K562 (cell line): ENCODE data around the gene U2SURP. TPM values are rescaled to one million over a fixed set of nuclear protein-coding genes. Genes with fewer than 3 reads are reported as not detected.

Experiments
- ATAC-seq: fragments of 200-7000 bp; cut with Tn5 transposase; 3 replicates; pipeline ENCODE4 v1.9.1; 2020; ENCODE audit warnings: moderate library complexity
- BruUV-seq: library from RNA; stranded (reverse); fragments of 400-500 nt; replicated peaks from 2 replicates; lab custom pipeline; 2021; lab: Mats Ljungman, UMichigan
- CTCF ChIA-PET: fragments of 300-600 bp; formaldehyde crosslinking; extraction: SDS; loops from one replicate; lab custom pipeline; 2021; ENCODE audit warnings: low intra/inter-chr PET ratio; lab: Yijun Ruan, JAX
- POLR2A ChIA-PET: fragments of 300-600, 350-650 bp; sonication (Branson Sonifier 250); formaldehyde crosslinking; extraction: SDS; loops from one replicate; lab custom pipeline; 2021; ENCODE audit warnings: antibody characterized with exemption, inconsistent platforms; lab: Yijun Ruan, JAX
- DNase-seq, 4 experiments: peaks; one replicate each; pipeline versions ENCODE4 v3.0.0 to v3.0.0-alpha.2; 2011 to 2018; ENCODE audit warnings: low spot score in 3 of 4, mixed read lengths in 3 of 4; ENCODE audit errors: extremely low read depth in 1 of 4
- FAIRE-seq: peaks from 2 replicates; lab custom pipeline; 2011; peaks lifted over from hg19 to GRCh38; lab: Jason Lieb, UNC
- H2AFZ ChIP-seq: 2 replicates; pipeline ENCODE4 v1.6.0; 2011; ENCODE audit warnings: low read depth, low read length, control low read depth, inconsistent platforms
- H3K27ac ChIP-seq: fragments of 200-600 bp; 3 replicates; pipeline ENCODE4 v1.8.0; 2011; ENCODE audit warnings: low read depth, mild to moderate bottlenecking, control low read depth, inconsistent platforms, low read length, moderate library complexity, mixed read lengths; ENCODE audit errors: extremely low read depth
- H3K27me3 ChIP-seq, 2 experiments: fragments of 300-600 bp in 1 of 2; 2 replicates in 1 of 2; 3 replicates in 1 of 2; pipeline versions ENCODE4 v1.6.0 to v1.8.0; 2011; ENCODE audit warnings: inconsistent platforms in 2 of 2, low read length in 2 of 2, mild to moderate bottlenecking in 1 of 2, mixed read lengths in 1 of 2, moderate library complexity in 1 of 2; ENCODE audit not compliant: control insufficient read depth in 2 of 2, insufficient read depth in 2 of 2
- H3K36me3 ChIP-seq: fragments of 300-600 bp; 3 replicates; pipeline ENCODE4 v1.8.0; 2011; ENCODE audit warnings: mild to moderate bottlenecking, low read length, inconsistent platforms; ENCODE audit not compliant: control insufficient read depth, insufficient read depth
- H3K4me1 ChIP-seq, 2 experiments: fragments of 200-600 bp in 1 of 2; replicated peaks in 1 of 2; 2 replicates in 1 of 2; 3 replicates in 1 of 2; pipeline versions ENCODE4 v1.5.1 to v1.8.0; 2011; ENCODE audit warnings: inconsistent platforms in 2 of 2, low read length in 2 of 2, mild to moderate bottlenecking in 1 of 2, mixed read lengths in 1 of 2, moderate library complexity in 1 of 2; ENCODE audit not compliant: control insufficient read depth in 2 of 2, insufficient read depth in 2 of 2
- H3K4me2 ChIP-seq: 2 replicates; pipeline ENCODE4 v1.6.1; 2011; ENCODE audit warnings: low read length, control low read depth, inconsistent platforms, mixed read lengths; ENCODE audit not compliant: insufficient read depth
- H3K4me3 ChIP-seq: fragments of 200-600 bp; sonication (generic), shearing (Covaris generic); 2 replicates; pipeline ENCODE4 v1.5.1; 2016; ENCODE audit warnings: control low read depth, inconsistent platforms
- H3K79me2 ChIP-seq: fragments of 200-600 bp; 3 replicates; pipeline ENCODE4 v1.8.0; 2011; ENCODE audit warnings: low read length, inconsistent platforms; ENCODE audit not compliant: control insufficient read depth, insufficient read depth
- H3K9ac ChIP-seq, 2 experiments: 2 replicates each; pipeline versions ENCODE4 v1.6.0 to v1.6.1; 2011; ENCODE audit warnings: low read depth in 2 of 2, low read length in 2 of 2, control low read depth in 1 of 2, inconsistent platforms in 1 of 2, mild to moderate bottlenecking in 1 of 2, mixed read lengths in 1 of 2; ENCODE audit not compliant: insufficient read depth in 1 of 2
- H3K9me1 ChIP-seq: one replicate; pipeline ENCODE4 v1.6.0; 2011; ENCODE audit warnings: inconsistent platforms, mild to moderate bottlenecking, low read length, moderate library complexity; ENCODE audit not compliant: control insufficient read depth, insufficient read depth
- H3K9me3 ChIP-seq: replicated peaks from 2 replicates; pipeline ENCODE4 v1.5.1; 2011; ENCODE audit warnings: low read depth, low read length, inconsistent platforms; ENCODE audit not compliant: control insufficient read depth, insufficient read depth
- H4K20me1 ChIP-seq: replicated peaks from 2 replicates; pipeline ENCODE4 v1.6.1; 2011; ENCODE audit warnings: low read length, inconsistent platforms, mixed read lengths; ENCODE audit not compliant: control insufficient read depth, insufficient read depth
- HMGXB4 ChIP-seq: sonication (generic); formaldehyde crosslinking; IDR thresholded peaks from 2 replicates; pipeline ENCODE4 v1.8.1; 2023; ENCODE audit warnings: mild to moderate bottlenecking, missing genetic modification reagents
- WGBS: fragments of 100-300 bp; shearing (Covaris generic); methylation state at CpG from one replicate; pipeline ENCODE4 v1.1.6; 2016; ENCODE audit warnings: low coverage, mixed read lengths; ENCODE audit not compliant: insufficient coverage; ENCODE audit errors: missing lambda C conversion rate; 5-methylcytosine and 5-hydroxymethylcytosine counted together
- in situ Hi-C: fragments of 300-500 bp; cut with MboI; formaldehyde crosslinking; loops from 4 replicates; pipeline ENCODE4 v1.15.0; 2018; ENCODE audit warnings: inconsistent platforms, mixed read lengths
- intact Hi-C: fragments of 100-400 bp; cut with micrococcal nuclease; formaldehyde crosslinking; loops from 2 replicates; pipeline ENCODE4 v1.14.2; 2022
- polyA plus RNA-seq, 8 experiments: library from polyadenylated mRNA; depleted of rRNA in 4 of 8; stranded (reverse) in 5 of 8; unstranded in 3 of 8; fragments of >200 nt; fragmentation: Nextera tagmentation in 2 of 8; fragmentation: Illumina TruSeq in 1 of 8; extraction: Ambion mirVana in 2 of 8; extraction: Trizol in 1 of 8; gene quantifications; 2 replicates each; pipeline versions ENCODE4 v1.2.1 to v1.2.3, GENCODE V29; 2011 to 2014; ENCODE audit warnings: inconsistent platforms in 1 of 8, missing spikeins in 1 of 8
- total RNA-seq, 7 experiments: library from RNA; depleted of rRNA in 6 of 7; stranded (reverse); fragments of >200 nt in 6 of 7; fragmentation: Illumina TruSeq in 2 of 7; extraction: Trizol in 2 of 7; gene quantifications; 2 replicates each; pipeline versions ENCODE4 v1.2.1 to v1.2.3, GENCODE V29; 2011 to 2021; ENCODE audit warnings: low replicate concordance in 1 of 7

U2SURP gene
- total and polyA plus RNA-seq, 9 of the 15 experiments (the other 6 are each of a cell fraction or from before 2014, with no cell fraction given) = 128 to 322 (median 191) TPM

DNA sequence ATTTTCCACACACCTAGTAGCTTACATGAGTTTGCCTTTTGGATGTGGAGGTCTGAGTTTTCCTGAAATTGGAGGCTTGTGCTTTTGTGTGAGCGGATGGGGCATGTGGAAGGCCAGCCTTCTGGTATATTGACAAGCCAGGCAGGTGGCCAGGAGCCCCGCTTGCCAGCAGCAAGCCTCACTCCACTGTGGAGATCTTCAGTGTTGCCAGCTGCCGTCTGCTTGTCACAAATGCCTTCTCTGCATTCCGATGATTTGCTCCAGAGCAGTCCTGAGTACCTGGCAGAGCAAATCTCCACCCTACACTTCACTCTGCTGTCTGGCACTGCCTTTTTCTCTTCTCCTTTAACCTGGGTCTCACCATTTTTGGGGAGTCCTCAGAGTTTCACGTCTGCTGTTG, 89.1 kb downstream of the U2SURP start:
- no peak for TF ChIP-seq HMGXB4

More for the DNA sequence above, 89.1 kb downstream of the U2SURP start:
- Histone ChIP-seq H2AFZ (no peak overlapping the region), H3K4me3 (no peak overlapping the region), H3K9me1 (no peaks in the 10 kb centered on the region), H3K9ac (peak overlapping the region in 1 of 2 experiments; percentile 15; a peak in 1 of 4 replicates), H3K27me3 (no peaks in the 10 kb centered on the region), H3K27ac (no peak overlapping the region), H4K20me1 (no peaks in the 10 kb centered on the region), H3K79me2 (no peaks in the 10 kb centered on the region), H3K9me3 (peaks cover 4% of the 10 kb centered on the region; the same call in 1 of the 2 replicates), H3K4me2 (no peak overlapping the region), H3K4me1 (peaks cover 4 to 14% of the 10 kb centered on the region in 2 experiments; a peak in 3 of 5 replicates), H3K36me3 (no peaks in the 10 kb centered on the region)
- POLR2A ChIA-PET = no interaction called here
- intact Hi-C loops (no loop called here), in situ Hi-C loops (no loop called here)
- FAIRE-seq (peak; percentile 55), ATAC-seq (no peak), DNase-seq (no peak)
- BruUV-seq = no TSS peak
- 62% methylated on average over 5 of the region's 5 CpGs for WGBS
- CTCF ChIA-PET = no interaction called here
